ENCODE measurements around the gene MYO1D. TPM values are rescaled to one million over a fixed set of nuclear protein-coding genes. Genes with fewer than 3 reads are reported as not detected.
A peak's percentile ranks its signal among the peaks of the same experiment; 100 is the strongest.

The MYO1D gene
- total and polyA plus RNA-seq, 8 donors, result 16.7 to 43.0 (median 29.4) TPM

- FAIRE-seq (no peak), ATAC-seq (no peak), DNase-seq (no peak)
- no peak overlapping the region for H3K4me3 ChIP-seq
- H3K27ac ChIP-seq, result no peak overlapping the region
- no peaks in the 10 kb centered on the region for H3K27me3 ChIP-seq
- 92 to 93% methylated on average over 4 of the region's 4 CpGs for WGBS, 2 donors
- no peaks in the 10 kb centered on the region for H3K4me1 ChIP-seq
- intact Hi-C loops (cut with DNase I), result no loop called here
- no peaks in the 10 kb centered on the region for H3K9me3 ChIP-seq
- no peaks in the 10 kb centered on the region for H3K36me3 ChIP-seq
- no peak for TF ChIP-seq CTCF (IDR thresholded peaks at IDR 0.05)
Measured at GRCh38 chr17:32861981-32862380, 14.9 kb downstream of the MYO1D start.

GRCh38 chr17:32859857-32860525 is 16.9 kb downstream of the MYO1D start:
- DNase-seq (no peak), ATAC-seq (peak in 1 of 4 donors; percentile 24), FAIRE-seq (no peak)
- Histone ChIP-seq H3K27ac (no peak overlapping the region), H3K4me3 (no peak overlapping the region), H3K4me1 (no peaks in the 10 kb centered on the region), H3K9me3 (no peaks in the 10 kb centered on the region), H3K27me3 (no peaks in the 10 kb centered on the region), H3K36me3 (no peaks in the 10 kb centered on the region)
- WGBS, 2 donors, result 54 to 79% methylated on average over 2 of the region's 2 CpGs
- intact Hi-C loops (cut with DNase I), result no loop called here
- TF ChIP-seq CTCF (IDR thresholded peaks at IDR 0.05), result no peak

GRCh38 chr17:32855620-32856019 is 21.3 kb downstream of the MYO1D start:
- Histone ChIP-seq H3K27me3 (no peaks in the 10 kb centered on the region), H3K27ac (no peak overlapping the region), H3K4me3 (no peak overlapping the region), H3K4me1 (peaks cover 0 to 5% (median 0%) of the 10 kb centered on the region in 3 donors), H3K36me3 (no peaks in the 10 kb centered on the region), H3K9me3 (no peaks in the 10 kb centered on the region)
- ATAC-seq (no peak), DNase-seq (no peak), FAIRE-seq (no peak)
- 86 to 92% methylated on average over 3 of the region's 3 CpGs for WGBS, 2 donors
- TF ChIP-seq CTCF (IDR thresholded peaks at IDR 0.05), result no peak
- intact Hi-C loops (cut with DNase I), result no loop called here

GRCh38 chr17:32854832-32855389 is 22.0 kb downstream of the MYO1D start:
- Histone ChIP-seq H3K36me3 (no peaks in the 10 kb centered on the region), H3K27ac (no peak overlapping the region), H3K4me3 (no peak overlapping the region), H3K27me3 (no peaks in the 10 kb centered on the region), H3K4me1 (peaks cover 0 to 5% (median 0%) of the 10 kb centered on the region in 3 donors), H3K9me3 (no peaks in the 10 kb centered on the region)
- intact Hi-C loops (cut with DNase I), result no loop called here
- WGBS, 2 donors, result 88 to 89% methylated on average over 5 of the region's 5 CpGs
- no peak for DNase-seq
- TF ChIP-seq CTCF (IDR thresholded peaks at IDR 0.05), result no peak
- no peak for FAIRE-seq
- ATAC-seq, result no peak

GRCh38 chr17:32854207-32854606 is 22.7 kb downstream of the MYO1D start:
- DNase-seq, result no peak
- intact Hi-C loops (cut with DNase I), result no loop called here
- 93 to 100% methylated on average over 1 of the region's 1 CpG for WGBS, 2 donors
- FAIRE-seq, result no peak
- no peaks in the 10 kb centered on the region for H3K27me3 ChIP-seq
- no peak overlapping the region for H3K27ac ChIP-seq
- no peak overlapping the region for H3K4me3 ChIP-seq
- TF ChIP-seq CTCF (IDR thresholded peaks at IDR 0.05), result no peak
- no peaks in the 10 kb centered on the region for H3K36me3 ChIP-seq
- peaks cover 0 to 5% (median 0%) of the 10 kb centered on the region in 3 donors for H3K4me1 ChIP-seq
- no peaks in the 10 kb centered on the region for H3K9me3 ChIP-seq
- ATAC-seq, result no peak

Measured in pancreas (tissue), 10 donors.